Panc1 (cell line): ENCODE measurements around the gene CALCR. TPM values are rescaled to one million over a fixed set of nuclear protein-coding genes. Genes with fewer than 3 reads are reported as not detected.
"Not testable (repeated sequence)": the region's sequence is repeated elsewhere in the genome, so short reads cannot be mapped to it uniquely, and the experiment has no call there.

Source experiments
- ATAC-seq: fragments of 200-7000 bp; cut with Tn5 transposase; 2 replicates; pipeline ENCODE4 v1.9.1; 2020; ENCODE audit warnings: mild to moderate bottlenecking, moderate library complexity
- BruUV-seq: library from RNA; stranded (reverse); fragments of 400-500 nt; replicated peaks from 2 replicates; lab custom pipeline; 2021; lab: Mats Ljungman, UMichigan
- CTCF ChIA-PET: fragments of 300-600 bp; sonication (Branson Sonifier 250); formaldehyde crosslinking; loops from one replicate; lab custom pipeline; 2022; ENCODE audit warnings: antibody characterized with exemption; lab: Charles Lee
- POLR2A ChIA-PET: fragments of 300-600 bp; sonication (Branson Sonifier 250); formaldehyde crosslinking; loops from one replicate; lab custom pipeline; 2022; ENCODE audit warnings: antibody characterized with exemption; lab: Charles Lee
- DNase-seq: peaks from one replicate; pipeline ENCODE4 v3.0.0-alpha.2; 2010; ENCODE audit warnings: low read depth, low spot score
- H3K27ac ChIP-seq: 2 replicates; pipeline ENCODE4 v1.5.1; 2011; ENCODE audit warnings: mild to moderate bottlenecking, low read length, inconsistent platforms
- H3K27me3 ChIP-seq: fragments of 200-500 bp; sonication (Bioruptor generic); 2 replicates; pipeline ENCODE4 v1.6.0; 2014; ENCODE audit warnings: low read length, inconsistent platforms; ENCODE audit not compliant: control insufficient read depth, insufficient read depth
- H3K36me3 ChIP-seq: fragments of 200-500 bp; sonication (Bioruptor generic); 2 replicates; pipeline ENCODE4 v1.5.1; 2014; ENCODE audit warnings: inconsistent platforms, mild to moderate bottlenecking, low read length, moderate library complexity; ENCODE audit not compliant: control insufficient read depth, insufficient read depth
- H3K4me1 ChIP-seq: 2 replicates; pipeline ENCODE4 v1.5.1; 2011; ENCODE audit warnings: inconsistent platforms, mild to moderate bottlenecking, low read length, moderate library complexity; ENCODE audit not compliant: control insufficient read depth, insufficient read depth
- H3K4me3 ChIP-seq, 2 experiments: 2 replicates each; pipeline ENCODE4 v1.5.1; 2011 to 2012; ENCODE audit warnings: low read depth in 2 of 2, low read length in 2 of 2, mild to moderate bottlenecking in 2 of 2, inconsistent platforms in 1 of 2, moderate library complexity in 1 of 2
- H3K9me3 ChIP-seq: fragments of 200-500 bp; sonication (Bioruptor generic); 2 replicates; pipeline ENCODE4 v1.5.1; 2014; ENCODE audit warnings: low read depth, mild to moderate bottlenecking, inconsistent platforms, low read length, moderate library complexity; ENCODE audit not compliant: control insufficient read depth, insufficient read depth
- POLR2AphosphoS5 ChIP-seq: IDR thresholded peaks from 2 replicates; pipeline ENCODE4 v1.6.1; 2012; ENCODE audit warnings: mild to moderate bottlenecking, low read depth, low read length, moderate library complexity
- SIN3A ChIP-seq: IDR thresholded peaks from 2 replicates; pipeline ENCODE4 v1.6.1; 2012; ENCODE audit warnings: low read depth, mild to moderate bottlenecking, low read length, moderate library complexity, borderline replicate concordance; ENCODE audit not compliant: insufficient read depth
- TCF7L2 ChIP-seq: IDR thresholded peaks from 2 replicates; pipeline ENCODE4 v1.6.1; 2011; ENCODE audit warnings: mild to moderate bottlenecking, low read depth, low read length, inconsistent platforms
- in situ Hi-C: cut with HindIII; loops from 2 replicates; pipeline ENCODE4 v1.10.0; 2016; ENCODE audit warnings: low sequenced_read_pairs, low pct_unique_long_range_greater_than_20kb
- intact Hi-C: fragments of 100-400 bp; cut with micrococcal nuclease; formaldehyde crosslinking; loops from one replicate; pipeline ENCODE4 v1.10.0; 2022; ENCODE audit not compliant: unreplicated experiment
- total RNA-seq: library from RNA; stranded (reverse); gene quantifications from one replicate; pipeline ENCODE4 v1.2.1, GENCODE V29; 2021; ENCODE audit not compliant: unreplicated experiment
- TF ChIP-seq, protein P1 (sequence below): fragments of 450-650 bp; IDR thresholded peaks from 2 replicates; pipeline ENCODE4 v1.5.1; 2017; ENCODE audit warnings: mild to moderate bottlenecking
- TF ChIP-seq, protein P2 (sequence below), 2 experiments: IDR thresholded peaks; 2 replicates each; pipeline ENCODE4 v1.6.1; 2011 to 2012; ENCODE audit warnings: low read depth in 2 of 2, control low read depth in 1 of 2, low read length in 1 of 2, mild to moderate bottlenecking in 1 of 2, moderate library complexity in 1 of 2; ENCODE audit not compliant: insufficient read depth in 1 of 2

CALCR gene
- total RNA-seq, 1 experiment from 2014 or later: 0.10 TPM

DNA sequence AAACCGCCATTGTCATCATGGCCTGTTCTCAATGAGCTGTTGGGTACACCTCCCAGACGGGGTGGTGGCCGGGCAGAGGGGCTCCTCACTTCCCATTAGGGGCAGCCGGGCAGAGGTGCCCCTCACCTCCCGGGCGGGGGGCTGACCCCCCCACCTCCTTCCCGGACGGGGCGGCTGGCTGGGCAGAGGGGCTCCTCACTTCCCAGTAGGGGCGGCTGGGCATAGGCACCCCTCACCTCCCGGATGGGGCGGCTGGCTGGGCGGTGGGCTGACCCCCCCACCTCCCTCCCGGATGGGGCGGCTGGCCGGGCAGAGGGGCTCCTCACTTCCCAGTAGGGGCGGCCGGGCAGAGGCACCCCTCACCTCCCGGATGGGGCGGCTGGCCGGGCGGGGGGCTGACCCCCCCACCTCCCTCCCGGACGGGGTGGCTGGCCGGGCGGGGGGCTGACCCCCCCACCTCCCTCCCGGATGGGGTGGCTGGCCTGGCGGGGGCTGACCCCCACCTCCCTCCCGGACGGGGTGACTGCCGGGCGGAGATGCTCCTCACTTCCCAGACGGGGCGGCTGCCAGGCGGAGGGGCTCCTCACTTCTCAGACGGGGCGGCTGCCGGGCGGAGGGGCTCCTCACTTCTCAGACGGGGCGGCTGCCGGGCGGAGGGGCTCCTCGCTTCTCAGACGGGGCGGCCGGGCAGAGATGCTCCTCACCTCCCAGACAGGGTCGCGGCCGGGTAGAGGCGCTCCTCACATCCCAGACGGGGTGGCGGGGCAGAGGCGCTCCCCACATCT is 11.4 kb upstream of the CALCR start:
- H3K27me3 ChIP-seq, BruUV-seq, H3K27ac ChIP-seq, H3K36me3 ChIP-seq, CTCF ChIA-PET, in situ Hi-C loops, H3K4me1 ChIP-seq, ATAC-seq, H3K4me3 ChIP-seq, DNase-seq, H3K9me3 ChIP-seq, POLR2A ChIA-PET, intact Hi-C loops: not testable (repeated sequence)

DNA sequence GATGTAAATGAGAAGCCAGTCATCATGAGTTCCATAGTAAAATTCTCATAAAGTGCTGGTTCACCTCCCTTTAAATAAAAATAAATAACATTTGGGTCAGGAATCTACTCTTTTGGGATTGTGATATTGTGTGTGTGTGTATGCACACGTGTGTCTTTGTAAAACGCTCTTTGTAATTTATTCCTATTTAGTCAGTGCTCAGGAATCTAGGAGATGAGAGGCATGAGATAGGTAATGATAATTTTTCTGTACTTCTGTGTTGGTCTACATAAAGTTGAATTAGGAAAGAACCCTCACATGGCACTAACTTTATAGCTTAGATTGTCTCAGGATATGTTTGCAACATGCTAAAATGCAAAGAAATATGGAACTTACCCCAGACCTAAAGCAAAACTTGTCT is 4.9 kb upstream of the CALCR start:
- TF ChIP-seq, protein P1, sequence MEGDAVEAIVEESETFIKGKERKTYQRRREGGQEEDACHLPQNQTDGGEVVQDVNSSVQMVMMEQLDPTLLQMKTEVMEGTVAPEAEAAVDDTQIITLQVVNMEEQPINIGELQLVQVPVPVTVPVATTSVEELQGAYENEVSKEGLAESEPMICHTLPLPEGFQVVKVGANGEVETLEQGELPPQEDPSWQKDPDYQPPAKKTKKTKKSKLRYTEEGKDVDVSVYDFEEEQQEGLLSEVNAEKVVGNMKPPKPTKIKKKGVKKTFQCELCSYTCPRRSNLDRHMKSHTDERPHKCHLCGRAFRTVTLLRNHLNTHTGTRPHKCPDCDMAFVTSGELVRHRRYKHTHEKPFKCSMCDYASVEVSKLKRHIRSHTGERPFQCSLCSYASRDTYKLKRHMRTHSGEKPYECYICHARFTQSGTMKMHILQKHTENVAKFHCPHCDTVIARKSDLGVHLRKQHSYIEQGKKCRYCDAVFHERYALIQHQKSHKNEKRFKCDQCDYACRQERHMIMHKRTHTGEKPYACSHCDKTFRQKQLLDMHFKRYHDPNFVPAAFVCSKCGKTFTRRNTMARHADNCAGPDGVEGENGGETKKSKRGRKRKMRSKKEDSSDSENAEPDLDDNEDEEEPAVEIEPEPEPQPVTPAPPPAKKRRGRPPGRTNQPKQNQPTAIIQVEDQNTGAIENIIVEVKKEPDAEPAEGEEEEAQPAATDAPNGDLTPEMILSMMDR: no peak
- no peak for TF ChIP-seq SIN3A
- TF ChIP-seq, protein P2, sequence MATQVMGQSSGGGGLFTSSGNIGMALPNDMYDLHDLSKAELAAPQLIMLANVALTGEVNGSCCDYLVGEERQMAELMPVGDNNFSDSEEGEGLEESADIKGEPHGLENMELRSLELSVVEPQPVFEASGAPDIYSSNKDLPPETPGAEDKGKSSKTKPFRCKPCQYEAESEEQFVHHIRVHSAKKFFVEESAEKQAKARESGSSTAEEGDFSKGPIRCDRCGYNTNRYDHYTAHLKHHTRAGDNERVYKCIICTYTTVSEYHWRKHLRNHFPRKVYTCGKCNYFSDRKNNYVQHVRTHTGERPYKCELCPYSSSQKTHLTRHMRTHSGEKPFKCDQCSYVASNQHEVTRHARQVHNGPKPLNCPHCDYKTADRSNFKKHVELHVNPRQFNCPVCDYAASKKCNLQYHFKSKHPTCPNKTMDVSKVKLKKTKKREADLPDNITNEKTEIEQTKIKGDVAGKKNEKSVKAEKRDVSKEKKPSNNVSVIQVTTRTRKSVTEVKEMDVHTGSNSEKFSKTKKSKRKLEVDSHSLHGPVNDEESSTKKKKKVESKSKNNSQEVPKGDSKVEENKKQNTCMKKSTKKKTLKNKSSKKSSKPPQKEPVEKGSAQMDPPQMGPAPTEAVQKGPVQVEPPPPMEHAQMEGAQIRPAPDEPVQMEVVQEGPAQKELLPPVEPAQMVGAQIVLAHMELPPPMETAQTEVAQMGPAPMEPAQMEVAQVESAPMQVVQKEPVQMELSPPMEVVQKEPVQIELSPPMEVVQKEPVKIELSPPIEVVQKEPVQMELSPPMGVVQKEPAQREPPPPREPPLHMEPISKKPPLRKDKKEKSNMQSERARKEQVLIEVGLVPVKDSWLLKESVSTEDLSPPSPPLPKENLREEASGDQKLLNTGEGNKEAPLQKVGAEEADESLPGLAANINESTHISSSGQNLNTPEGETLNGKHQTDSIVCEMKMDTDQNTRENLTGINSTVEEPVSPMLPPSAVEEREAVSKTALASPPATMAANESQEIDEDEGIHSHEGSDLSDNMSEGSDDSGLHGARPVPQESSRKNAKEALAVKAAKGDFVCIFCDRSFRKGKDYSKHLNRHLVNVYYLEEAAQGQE (IDR thresholded peaks at IDR 0.05; ENCODE audit: insufficient read depth in 1 of 2, low read depth in 2 of 2, low read length in 1 of 2): no peak
- TF ChIP-seq TCF7L2: no peak
- TF ChIP-seq POLR2AphosphoS5: no peak
- H3K27me3 ChIP-seq: peaks cover 19% of the 10 kb centered on the region

DNA sequence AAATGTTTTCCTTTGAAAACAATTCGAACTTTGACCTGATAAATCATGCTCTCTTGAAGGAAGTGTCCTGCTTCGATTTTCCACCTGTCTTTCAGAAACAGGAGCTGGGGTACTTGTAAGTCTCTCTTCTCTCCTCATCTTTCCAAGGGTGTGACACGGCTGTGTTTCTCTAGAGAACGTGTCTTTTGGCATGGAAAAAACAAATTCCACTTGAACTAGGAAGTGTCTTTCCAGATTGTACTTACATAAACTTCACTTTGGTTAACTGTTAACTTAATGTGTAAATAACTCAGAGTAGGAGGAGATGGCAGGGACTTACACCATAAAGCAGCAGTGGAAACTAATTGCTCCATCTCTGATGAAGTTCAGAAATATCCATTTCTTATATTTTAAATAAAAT is 4.2 kb upstream of the CALCR start:
- Histone ChIP-seq H3K4me3 (no peak overlapping the region), H3K27me3 (peaks cover 24% of the 10 kb centered on the region), H3K9me3 (no peaks in the 10 kb centered on the region), H3K27ac (no peak overlapping the region), H3K36me3 (no peaks in the 10 kb centered on the region), H3K4me1 (no peaks in the 10 kb centered on the region; the same call in 1 of the 2 replicates)
- no peak for ATAC-seq
- no peak for DNase-seq
- TF ChIP-seq TCF7L2: no peak
- TF ChIP-seq, protein P1: no peak
- TF ChIP-seq, protein P2 (IDR thresholded peaks at IDR 0.05; ENCODE audit: insufficient read depth in 1 of 2, low read depth in 2 of 2, low read length in 1 of 2): no peak
- no peak for TF ChIP-seq SIN3A
- TF ChIP-seq POLR2AphosphoS5: no peak
- intact Hi-C loops: loop anchor here (10.0 kb wide), 1 partner anchor 56 kb away; no protein-coding TSS in a partner anchor
- in situ Hi-C loops: no loop called here
- no TSS peak for BruUV-seq
- ChIA-PET POLR2A (no interaction called here), CTCF (no interaction called here)

More for the DNA sequence above, 4.9 kb upstream of the CALCR start:
- no peak for ATAC-seq
- no peak overlapping the region for H3K4me3 ChIP-seq
- no peak overlapping the region for H3K27ac ChIP-seq
- H3K4me1 ChIP-seq: no peaks in the 10 kb centered on the region; the same call in 1 of the 2 replicates
- CTCF ChIA-PET: no interaction called here
- DNase-seq: no peak
- POLR2A ChIA-PET: no interaction called here
- in situ Hi-C loops: no loop called here
- no peaks in the 10 kb centered on the region for H3K36me3 ChIP-seq
- BruUV-seq: no TSS peak
- no peaks in the 10 kb centered on the region for H3K9me3 ChIP-seq
- intact Hi-C loops: loop anchor here (10.0 kb wide), 1 partner anchor 55 kb away; no protein-coding TSS in a partner anchor
